ENCODE results near the gene ADGRV1.

Gene ADGRV1

DNA sequence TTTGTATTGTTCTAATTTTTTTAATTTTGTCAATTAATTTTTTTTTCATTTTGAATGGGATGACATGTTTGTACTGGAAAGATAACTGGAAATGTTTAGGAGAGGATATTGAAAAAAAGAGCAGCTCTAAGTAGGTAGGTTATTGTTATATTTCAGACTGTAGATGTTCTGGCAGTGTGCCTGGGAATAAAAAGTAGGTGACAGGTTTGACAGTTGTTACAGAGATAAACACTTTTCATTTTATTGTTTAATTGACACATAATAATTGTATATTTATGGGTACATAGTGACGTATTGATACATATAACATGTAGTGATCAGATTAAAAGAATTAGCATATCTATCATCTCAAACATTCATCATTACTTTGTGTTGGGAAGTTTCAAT, 545.5 kb downstream of the ADGRV1 start:
- Histone ChIP-seq H3K9me3 (ENCODE audit: insufficient read depth, low read depth, low read length) (no peaks in the 10 kb centered on the region), H3K79me2 (ENCODE audit: insufficient read depth, low read length) (no peaks in the 10 kb centered on the region), H3K9ac (ENCODE audit: low read depth, low read length, poor library complexity, severe bottlenecking) (no peak overlapping the region), H3K27me3 (ENCODE audit: insufficient read depth, low read length, poor library complexity, severe bottlenecking) (no peaks in the 10 kb centered on the region), H4K20me1 (ENCODE audit: insufficient read depth, low read length, poor library complexity, severe bottlenecking) (no peaks in the 10 kb centered on the region), H2AFZ (ENCODE audit: low read length) (no peak overlapping the region), H3K36me3 (ENCODE audit: insufficient read depth, low read length) (no peaks in the 10 kb centered on the region), H3K4me1 (ENCODE audit: insufficient read depth, low read length, poor library complexity, severe bottlenecking) (no peaks in the 10 kb centered on the region), H3F3A (ENCODE audit: low read depth) (no peaks in the 10 kb centered on the region), H3K4me2 (ENCODE audit: low read depth, low read length, poor library complexity, severe bottlenecking) (no peak overlapping the region), H3K9me2 (replicated peaks; ENCODE audit: low read depth, low read length) (no peaks in the 10 kb centered on the region), H3K4me3 (ENCODE audit: low read length, poor library complexity, severe bottlenecking) (no peak overlapping the region)
- no peak for TF ChIP-seq EZH2phosphoT487 (IDR thresholded peaks at IDR 0.05; ENCODE audit: borderline replicate concordance)
- TF ChIP-seq, protein P1, sequence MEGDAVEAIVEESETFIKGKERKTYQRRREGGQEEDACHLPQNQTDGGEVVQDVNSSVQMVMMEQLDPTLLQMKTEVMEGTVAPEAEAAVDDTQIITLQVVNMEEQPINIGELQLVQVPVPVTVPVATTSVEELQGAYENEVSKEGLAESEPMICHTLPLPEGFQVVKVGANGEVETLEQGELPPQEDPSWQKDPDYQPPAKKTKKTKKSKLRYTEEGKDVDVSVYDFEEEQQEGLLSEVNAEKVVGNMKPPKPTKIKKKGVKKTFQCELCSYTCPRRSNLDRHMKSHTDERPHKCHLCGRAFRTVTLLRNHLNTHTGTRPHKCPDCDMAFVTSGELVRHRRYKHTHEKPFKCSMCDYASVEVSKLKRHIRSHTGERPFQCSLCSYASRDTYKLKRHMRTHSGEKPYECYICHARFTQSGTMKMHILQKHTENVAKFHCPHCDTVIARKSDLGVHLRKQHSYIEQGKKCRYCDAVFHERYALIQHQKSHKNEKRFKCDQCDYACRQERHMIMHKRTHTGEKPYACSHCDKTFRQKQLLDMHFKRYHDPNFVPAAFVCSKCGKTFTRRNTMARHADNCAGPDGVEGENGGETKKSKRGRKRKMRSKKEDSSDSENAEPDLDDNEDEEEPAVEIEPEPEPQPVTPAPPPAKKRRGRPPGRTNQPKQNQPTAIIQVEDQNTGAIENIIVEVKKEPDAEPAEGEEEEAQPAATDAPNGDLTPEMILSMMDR (conservative IDR thresholded peaks at IDR 0.05; ENCODE audit: low read length), result no peak

- Histone ChIP-seq H4K20me1 (ENCODE audit: insufficient read depth, low read length, poor library complexity, severe bottlenecking) (no peaks in the 10 kb centered on the region), H3K79me2 (ENCODE audit: insufficient read depth, low read length) (no peaks in the 10 kb centered on the region), H3K36me3 (ENCODE audit: insufficient read depth, low read length) (no peaks in the 10 kb centered on the region), H3K4me2 (ENCODE audit: low read depth, low read length, poor library complexity, severe bottlenecking) (no peak overlapping the region), H3K9me2 (replicated peaks; ENCODE audit: low read depth, low read length) (no peaks in the 10 kb centered on the region), H2AFZ (ENCODE audit: low read length) (no peak overlapping the region), H3K9me3 (ENCODE audit: insufficient read depth, low read depth, low read length) (no peaks in the 10 kb centered on the region), H3K4me1 (ENCODE audit: insufficient read depth, low read length, poor library complexity, severe bottlenecking) (no peaks in the 10 kb centered on the region), H3K9ac (ENCODE audit: low read depth, low read length, poor library complexity, severe bottlenecking) (no peak overlapping the region), H3F3A (ENCODE audit: low read depth) (no peaks in the 10 kb centered on the region), H3K27me3 (ENCODE audit: insufficient read depth, low read length, poor library complexity, severe bottlenecking) (no peaks in the 10 kb centered on the region), H3K4me3 (ENCODE audit: low read length, poor library complexity, severe bottlenecking) (no peak overlapping the region)
- TF ChIP-seq EZH2phosphoT487 (IDR thresholded peaks at IDR 0.05; ENCODE audit: borderline replicate concordance), result no peak
- TF ChIP-seq, protein P1 (conservative IDR thresholded peaks at IDR 0.05; ENCODE audit: low read length), result no peak
These were observed 548.4 kb downstream of the ADGRV1 start for GRCh38 chr5:91106842-91107511.

GRCh38 chr5:91109634-91110033, 551.0 kb downstream of the ADGRV1 start:
- H3K4me2 ChIP-seq (ENCODE audit: low read depth, low read length, poor library complexity, severe bottlenecking), result no peak overlapping the region
- no peak overlapping the region for H3K9ac ChIP-seq (ENCODE audit: low read depth, low read length, poor library complexity, severe bottlenecking)
- no peaks in the 10 kb centered on the region for H4K20me1 ChIP-seq (ENCODE audit: insufficient read depth, low read length, poor library complexity, severe bottlenecking)
- H3K4me1 ChIP-seq (ENCODE audit: insufficient read depth, low read length, poor library complexity, severe bottlenecking), result no peaks in the 10 kb centered on the region
- TF ChIP-seq, protein P1 (conservative IDR thresholded peaks at IDR 0.05; ENCODE audit: low read length), result no peak
- H3K27me3 ChIP-seq (ENCODE audit: insufficient read depth, low read length, poor library complexity, severe bottlenecking), result no peaks in the 10 kb centered on the region
- H3K4me3 ChIP-seq (ENCODE audit: low read length, poor library complexity, severe bottlenecking), result no peak overlapping the region
- no peaks in the 10 kb centered on the region for H3K9me2 ChIP-seq (replicated peaks; ENCODE audit: low read depth, low read length)
- H2AFZ ChIP-seq (ENCODE audit: low read length), result no peak overlapping the region
- no peaks in the 10 kb centered on the region for H3K36me3 ChIP-seq (ENCODE audit: insufficient read depth, low read length)
- H3K79me2 ChIP-seq (ENCODE audit: insufficient read depth, low read length), result no peaks in the 10 kb centered on the region
- H3F3A ChIP-seq (ENCODE audit: low read depth), result no peaks in the 10 kb centered on the region
- H3K9me3 ChIP-seq (ENCODE audit: insufficient read depth, low read depth, low read length), result no peaks in the 10 kb centered on the region

Data from Loucy (cell line).